CD4-positive, alpha-beta T cell treated with Interleukin-1 beta for 1 hour (primary cell): ENCODE data around the gene STARD3.

Experiments
- DNase-seq, 2 donors: peaks; one replicate each; pipeline ENCODE4 v3.0.0-alpha.2; 2020 to 2022

The STARD3 gene

DNA sequence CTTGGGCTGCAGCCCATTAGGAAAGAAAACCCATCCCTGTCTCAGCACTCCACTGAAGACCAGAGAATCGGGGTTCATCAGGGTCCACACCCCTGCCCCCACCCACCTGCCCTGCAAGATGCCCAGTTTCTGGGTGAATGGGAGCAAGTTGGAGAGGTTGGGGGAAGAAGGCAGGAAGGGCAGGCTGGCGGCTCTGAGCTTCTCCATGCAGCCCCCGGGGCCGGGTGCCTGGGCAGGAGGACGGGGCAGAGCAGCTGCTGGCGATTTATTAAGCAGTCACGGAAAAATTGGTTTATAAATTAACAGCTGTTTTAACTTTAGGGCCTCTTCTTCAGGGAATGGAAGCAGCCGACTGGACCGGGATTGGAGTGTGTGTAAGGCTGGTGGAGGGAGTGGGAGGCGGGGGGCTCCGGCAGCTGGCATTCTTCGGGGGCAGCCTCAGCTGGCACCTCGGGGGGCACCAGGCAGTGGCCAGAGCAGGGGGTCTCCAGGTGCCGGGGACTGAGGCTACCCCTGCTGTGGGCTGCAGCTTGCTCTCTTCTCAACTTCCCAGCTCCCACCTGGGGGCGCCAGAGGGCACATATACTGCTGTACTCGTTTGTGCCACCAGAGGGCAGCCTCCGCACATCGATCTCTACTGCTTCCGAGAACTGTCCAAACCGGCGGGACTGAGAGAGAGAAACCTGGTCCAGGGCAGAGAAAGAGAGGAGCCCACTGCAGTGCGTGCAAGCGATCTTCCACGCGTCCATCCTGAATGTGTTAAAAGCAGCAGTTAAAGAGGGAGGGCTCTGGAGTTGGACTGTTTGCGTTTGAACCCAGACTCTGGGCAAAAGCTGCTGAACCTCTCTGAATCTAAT lies 15.2 kb upstream of the STARD3 start:
- DNase-seq: peak; percentile 84 to 91

DNA sequence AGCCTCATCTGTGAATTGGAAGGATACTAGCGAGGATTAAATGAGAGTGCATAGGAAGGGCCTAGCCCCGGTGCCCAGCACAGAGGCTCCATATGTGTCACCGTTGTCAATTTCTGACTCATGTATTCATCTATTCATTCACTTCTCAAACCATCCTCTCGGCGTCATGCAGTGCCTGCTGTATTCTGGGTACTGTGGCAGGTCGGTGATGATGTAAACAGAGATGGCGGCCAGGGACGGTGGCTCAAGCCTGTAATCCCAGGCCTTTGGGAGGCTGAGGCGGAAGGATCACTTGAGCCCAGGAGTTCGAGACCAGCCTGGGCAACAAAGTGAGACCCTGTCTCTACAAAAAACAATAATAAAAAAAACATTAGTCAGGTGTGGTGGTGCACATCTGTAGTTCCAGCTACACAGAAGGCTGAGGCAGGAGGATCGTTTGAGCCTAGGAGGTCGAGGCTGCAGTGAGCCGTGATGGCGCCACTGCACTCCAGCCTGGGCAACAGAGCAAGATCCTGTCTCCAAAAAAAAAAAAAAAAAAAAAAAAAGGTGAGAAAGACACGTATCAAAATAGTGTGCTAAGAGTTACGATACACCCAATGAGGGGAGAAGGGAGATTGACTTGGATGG lies 14.5 kb upstream of the STARD3 start:
- peak; percentile 30 to 40 for DNase-seq

DNA sequence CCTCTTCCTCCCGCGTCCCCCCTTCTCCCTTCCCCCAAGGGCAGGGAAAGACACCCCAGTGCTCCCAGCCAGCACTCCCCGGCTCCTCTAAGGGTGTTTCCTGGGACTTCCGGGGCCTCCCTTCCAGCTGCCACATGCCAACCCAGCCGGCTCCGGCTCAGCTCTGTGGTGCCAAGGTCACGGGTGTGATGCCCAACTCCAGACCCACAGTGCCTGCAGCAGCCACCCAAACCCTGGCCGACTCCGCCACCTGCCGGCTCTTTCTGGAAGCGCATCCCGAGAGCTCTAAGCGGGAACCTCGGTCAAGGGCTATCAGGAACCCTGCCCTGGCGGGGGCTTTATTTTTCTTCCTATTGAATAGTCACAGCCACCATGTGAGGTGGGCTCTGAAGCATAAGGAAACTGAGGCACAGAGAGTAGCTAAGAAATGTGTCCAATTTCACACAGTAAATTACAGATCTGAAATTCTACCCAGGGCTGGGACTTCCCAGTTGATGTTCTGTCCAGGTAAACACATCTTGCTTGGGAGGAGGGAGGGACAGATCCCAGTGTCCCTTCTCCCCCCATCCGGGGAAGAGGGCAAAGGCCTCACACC lies 13.5 kb upstream of the STARD3 start:
- peak; percentile 85 to 89 for DNase-seq

DNA sequence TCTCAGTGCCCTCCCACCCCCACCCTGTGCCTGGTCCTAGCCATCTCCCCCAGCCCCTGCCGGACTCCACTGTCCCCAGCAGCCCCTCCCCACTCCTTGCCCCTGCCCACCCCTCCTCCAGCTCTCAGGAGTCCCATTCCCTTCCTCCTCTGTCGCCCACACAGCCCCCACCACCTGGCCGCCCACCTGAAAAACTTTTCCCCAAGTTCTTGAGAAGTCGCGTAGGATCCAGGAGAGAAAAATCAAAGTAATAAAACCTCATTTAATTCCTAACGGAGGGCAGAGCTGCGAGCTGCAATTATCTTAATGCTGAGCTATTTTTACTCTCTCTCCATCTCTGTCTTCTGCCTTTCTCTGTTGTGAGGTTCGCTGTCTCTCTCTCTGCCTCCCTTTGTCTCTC lies 12.6 kb upstream of the STARD3 start:
- no peak for DNase-seq

DNA sequence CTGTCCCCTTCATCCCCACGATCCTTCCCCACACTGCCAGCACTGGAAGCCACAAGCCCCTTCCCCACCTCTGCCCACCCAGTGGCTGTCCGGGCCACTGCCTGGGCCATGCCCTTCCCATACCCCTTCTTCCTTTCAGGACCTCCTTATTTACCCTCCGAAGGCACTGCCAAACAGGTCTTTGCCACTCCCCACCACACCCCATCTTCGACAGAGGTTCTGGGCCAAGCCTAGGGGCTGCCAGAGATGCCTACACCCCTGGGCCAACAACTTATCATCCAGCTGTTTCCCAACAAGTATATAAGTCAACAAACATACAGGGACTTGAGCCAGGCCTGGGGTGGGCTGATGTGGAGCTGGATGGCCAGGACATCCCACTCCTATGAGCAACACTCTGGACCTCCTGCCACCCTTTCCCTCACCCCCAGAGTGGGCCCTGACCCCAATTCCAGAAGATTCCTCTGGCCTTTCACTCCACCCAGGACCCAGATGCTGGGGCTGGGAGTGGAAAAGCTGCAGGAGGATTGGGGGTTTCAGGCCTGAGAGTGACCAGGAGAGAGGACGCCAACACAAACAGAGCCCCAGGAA lies 11.7 kb upstream of the STARD3 start:
- DNase-seq: no peak

DNA sequence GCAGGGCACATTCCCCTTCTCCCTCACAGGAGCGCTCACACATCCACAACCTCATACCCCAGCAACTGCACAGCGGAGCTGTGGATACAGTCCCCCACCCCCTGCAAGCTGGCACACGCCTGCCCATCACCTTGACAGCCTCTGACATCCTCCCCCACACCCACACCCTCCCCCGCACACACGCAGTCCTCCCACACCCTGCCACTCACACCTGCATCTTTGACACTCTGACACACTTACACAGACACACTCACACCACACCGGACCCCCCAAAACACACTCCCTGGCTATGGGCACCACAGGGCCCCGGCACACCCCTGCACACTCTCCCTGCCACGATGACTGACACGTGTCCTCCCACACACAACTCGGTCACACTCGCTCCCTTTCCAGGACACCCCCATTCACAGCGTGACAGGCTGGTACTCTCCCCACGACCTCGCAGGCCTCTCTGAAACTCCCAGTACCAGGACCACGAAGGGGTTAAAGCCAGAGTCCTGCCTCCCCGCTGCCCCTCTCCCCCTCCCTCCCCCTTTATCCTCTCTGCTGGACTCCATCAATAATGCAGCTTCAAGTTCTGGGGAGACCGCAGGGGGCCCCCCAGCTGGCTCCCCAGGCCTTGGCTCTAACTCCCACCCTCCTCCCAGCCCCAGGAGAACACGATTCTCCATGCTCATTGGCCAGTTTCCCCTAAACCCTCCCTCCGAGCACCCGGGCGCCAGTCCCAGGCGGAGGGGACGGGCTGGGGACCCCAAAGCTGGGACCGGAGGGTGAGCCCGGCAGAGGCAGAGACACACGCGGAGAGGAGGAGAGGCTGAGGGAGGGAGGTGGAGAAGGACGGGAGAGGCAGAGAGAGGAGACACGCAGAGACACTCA lies 10.5 kb upstream of the STARD3 start, which contains the start of gene PPP1R1B:
Gene PPP1R1B, plus strand, starts transcription at position 782 of the 876 bp plus-strand sequence. CDS start 441 bp downstream, outside the sequence.
- DNase-seq: no peak

DNA sequence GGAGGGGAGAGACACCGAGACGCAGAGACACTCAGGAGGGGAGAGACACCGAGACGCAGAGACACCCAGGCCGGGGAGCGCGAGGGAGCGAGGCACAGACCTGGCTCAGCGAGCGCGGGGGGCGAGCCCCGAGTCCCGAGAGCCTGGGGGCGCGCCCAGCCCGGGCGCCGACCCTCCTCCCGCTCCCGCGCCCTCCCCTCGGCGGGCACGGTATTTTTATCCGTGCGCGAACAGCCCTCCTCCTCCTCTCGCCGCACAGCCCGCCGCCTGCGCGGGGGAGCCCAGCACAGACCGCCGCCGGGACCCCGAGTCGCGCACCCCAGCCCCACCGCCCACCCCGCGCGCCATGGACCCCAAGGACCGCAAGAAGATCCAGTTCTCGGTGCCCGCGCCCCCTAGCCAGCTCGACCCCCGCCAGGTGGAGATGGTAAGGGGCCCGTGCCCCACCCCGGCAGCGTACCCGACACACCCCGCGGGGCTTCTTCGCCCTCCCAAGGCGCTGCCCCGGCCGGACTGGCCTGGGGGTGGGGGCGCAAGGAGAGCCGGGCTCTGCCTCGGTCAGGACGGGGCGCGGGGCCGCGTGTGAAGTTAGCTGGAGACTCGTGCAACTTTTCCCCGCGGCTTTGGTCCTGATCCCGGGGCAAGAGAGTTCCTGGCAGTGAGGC lies 9.8 kb upstream of the STARD3 start:
- DNase-seq: no peak

DNA sequence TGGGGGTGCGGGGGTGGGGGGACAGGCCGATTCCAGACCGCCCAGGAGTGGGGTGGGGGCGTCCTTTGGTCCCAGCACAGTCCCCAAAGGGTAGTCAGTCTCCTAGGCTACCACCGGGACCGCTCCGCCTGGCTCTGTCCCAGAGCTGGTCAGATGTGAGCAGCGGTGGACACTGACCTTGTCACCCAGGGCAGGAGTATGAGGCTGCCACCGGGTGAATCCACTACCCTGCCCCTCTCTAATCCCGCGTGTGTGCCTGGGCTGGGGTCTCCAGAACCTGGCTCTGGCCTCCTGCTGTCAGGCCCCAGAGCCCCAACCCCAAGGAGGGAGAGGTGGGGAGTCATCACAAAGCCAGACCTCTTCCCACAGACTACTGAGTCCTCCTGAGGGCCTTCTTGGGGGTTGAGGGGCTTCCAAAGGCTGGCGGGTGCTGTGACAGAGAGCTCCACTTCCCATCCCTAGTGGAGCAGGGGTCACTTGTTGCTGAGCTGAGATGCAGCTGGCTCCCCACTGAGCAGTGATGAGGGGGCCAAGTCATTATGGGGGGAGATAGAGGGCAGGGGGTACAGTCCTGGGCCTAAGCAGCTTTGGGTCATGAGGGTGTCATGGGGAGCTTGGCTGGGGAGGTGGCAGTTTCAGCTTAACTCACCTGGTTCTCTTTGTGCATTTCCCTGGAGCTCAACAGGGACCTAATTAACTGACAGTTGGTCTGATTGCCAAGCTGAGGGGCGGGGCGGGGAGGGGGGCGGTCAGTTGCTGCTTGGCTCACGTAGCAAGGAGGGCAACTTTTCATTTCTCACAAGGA lies 9.0 kb upstream of the STARD3 start:
- no peak for DNase-seq

DNA sequence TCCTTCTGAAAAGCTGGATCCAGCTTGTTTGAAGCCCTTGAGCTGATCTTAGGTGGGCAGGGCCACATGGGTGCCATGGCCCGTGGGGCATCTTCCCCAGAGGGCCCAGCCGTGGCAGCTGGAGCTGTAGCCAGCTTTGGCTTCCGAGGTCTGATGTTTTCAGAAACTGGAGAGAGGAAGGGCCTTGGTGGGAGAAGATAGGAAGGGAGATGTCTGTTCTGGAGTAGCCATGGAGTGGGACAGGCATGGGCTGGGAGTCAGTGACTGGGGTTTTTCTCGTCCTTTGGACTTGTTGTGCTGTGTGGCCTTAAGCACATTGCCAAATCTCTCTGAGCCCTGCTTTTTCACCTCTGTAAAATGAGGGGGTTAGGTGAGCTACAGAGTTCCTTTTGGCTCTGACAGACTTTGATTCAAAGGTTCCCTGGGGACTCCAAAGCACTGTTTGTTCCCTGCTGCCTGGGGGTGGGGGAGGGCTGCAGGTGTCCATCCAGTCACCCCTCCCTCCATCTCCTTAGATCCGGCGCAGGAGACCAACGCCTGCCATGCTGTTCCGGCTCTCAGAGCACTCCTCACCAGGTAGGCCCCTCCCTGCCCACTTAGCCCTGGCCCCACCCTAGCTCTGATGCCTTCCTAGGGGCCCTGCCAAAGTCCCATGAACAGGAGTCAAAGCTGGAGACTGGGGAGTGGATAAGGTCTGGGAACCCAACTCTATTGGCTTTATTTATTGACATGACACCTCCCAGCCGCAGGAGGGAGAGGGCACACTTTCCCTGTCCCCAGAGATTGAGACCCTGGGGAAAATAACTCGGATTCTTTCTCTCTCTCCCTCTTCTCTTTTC lies 8.1 kb upstream of the STARD3 start:
- DNase-seq: no peak

DNA sequence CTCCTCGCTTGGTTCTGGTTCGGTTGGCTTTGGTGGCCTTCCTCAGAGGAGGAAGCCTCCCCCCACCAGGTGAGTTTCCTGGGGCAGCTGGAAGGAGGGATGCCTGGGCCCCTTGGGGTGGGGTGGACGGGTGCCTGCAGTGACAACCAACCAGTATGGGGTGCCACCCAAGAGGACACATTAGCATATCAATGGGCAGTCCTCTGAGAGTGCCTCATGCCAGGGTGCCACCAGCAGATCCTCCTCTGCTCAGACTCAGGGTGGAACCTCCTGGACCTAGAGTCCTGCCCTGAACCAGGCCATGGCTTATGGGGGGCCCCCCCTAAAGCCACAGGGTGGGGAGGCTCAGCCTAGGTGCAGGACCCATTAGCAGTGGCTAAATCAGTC lies 7.5 kb upstream of the STARD3 start:
- DNase-seq: no peak

DNA sequence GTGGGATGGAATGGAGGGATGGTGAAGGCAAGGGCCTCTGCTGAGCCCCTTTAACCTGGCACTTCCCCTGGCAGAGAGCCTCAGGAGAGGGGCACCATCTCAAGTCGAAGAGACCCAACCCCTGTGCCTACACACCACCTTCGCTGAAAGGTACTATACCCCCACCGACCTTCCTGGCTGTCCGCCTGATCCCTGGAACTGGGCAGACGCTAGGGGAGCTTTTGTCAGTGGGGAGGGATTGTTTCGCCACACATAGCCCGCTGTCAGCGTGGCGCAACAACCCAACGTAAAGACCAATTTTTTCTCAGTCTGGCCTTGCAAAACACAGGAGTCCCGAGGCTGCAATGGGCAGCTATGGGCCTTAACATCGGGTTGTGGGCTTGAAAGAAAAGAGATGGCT lies 7.0 kb upstream of the STARD3 start:
- DNase-seq: no peak

DNA sequence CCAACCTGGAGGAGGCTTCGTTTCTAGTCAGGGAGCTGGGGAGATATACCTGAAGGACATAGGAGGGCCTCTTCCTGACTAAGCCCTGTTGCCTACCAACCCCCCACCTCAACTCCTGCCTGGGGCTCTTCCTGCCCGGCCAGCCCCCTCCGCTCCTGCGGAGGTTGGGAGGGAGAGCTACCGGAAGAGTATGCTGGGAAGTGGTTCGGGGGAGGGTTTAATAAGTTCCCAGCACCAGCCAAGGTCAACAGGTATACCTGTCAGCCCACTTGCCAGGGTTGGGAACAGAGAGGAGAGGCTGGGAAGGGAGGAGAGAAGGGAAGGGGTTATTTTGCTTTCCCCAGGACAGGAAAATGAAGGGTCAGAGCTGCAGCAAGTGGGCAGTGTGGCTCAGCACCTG lies 5.5 kb upstream of the STARD3 start:
- DNase-seq: no peak

DNA sequence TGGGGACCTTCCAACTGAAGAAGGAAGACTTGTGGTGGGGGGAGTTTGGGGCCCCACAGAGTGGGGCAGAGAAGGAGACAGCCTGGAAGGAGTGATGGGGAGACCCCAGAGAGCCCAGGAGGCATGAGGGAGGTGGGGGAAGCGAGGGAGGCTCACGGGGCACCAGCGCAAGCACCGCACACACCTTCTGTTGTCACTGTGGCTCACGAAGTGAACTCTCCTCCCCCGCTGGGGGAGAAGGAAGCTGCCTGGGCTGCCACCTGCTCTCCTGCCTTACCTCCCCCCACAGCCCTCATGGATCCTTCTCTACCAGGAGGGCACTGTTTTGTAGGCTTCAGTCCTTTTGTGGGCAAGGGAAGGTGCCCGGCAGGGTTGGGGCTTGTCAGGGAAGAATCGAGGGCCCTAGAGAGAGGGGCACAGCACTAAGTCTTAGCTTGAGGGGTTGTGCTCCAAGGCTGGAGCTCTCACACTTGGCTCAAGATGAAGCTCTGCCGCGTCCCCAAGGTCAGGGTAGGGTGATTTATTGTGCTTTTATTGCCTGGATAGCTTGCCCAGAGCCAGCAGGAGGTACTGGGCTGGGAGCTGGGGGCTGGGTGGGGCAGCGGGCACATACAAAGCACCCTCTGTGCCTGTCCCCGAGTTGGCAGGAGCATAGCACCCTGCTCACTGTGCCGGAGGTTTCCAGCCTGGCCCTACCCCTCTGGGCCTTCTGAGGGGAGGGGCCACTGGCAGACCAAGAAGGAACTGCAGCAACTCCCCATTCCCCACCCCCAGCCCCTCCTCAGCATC lies 4.6 kb upstream of the STARD3 start:
- no peak for DNase-seq

DNA sequence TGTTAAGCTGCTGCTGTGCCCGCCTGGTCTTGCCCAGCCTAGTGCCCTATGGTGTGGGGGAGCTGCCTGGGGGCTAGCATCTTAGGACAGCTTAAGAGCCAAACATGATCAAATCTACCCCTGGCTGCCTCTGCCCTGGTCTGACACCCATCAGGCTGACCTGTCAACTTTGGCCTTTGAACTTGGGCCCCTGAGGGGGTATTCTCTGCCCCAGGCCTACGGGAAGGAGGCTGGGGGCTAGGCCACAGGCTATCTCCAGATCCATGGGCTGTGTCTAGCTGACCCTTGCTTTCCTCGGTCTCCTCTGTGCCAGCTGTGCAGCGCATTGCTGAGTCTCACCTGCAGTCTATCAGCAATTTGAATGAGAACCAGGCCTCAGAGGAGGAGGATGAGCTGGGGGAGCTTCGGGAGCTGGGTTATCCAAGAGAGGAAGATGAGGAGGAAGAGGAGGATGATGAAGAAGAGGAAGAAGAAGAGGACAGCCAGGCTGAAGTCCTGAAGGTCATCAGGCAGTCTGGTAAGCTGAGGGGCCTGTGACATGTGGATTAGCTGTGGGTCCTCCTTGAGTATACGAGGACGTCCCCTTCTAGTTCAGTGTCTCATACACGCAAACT lies 3.3 kb upstream of the STARD3 start:
- no peak for DNase-seq

DNA sequence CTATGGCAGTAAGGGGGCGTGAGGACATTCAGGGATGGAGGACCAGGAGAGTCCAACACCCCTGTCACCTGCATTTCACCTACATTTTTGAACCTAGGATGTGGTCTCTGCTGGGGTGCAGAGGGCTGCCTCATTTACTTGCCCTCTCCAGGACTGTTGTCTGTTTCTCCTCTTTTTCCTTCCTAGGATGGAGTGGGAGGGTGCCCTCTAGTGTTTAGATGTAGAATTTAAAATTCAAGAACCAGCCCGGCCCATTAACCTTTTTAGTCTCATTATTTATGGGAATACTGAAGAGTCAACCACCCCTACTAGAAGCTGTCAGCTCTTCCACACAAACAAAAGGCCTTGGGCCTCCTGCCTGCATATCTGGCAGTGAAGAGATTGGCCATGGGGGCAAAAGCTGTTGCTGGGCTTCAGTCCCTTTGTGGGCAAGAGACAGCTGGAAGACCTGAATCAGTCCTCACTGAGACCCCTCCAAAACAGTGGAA lies 2.5 kb upstream of the STARD3 start:
- peak in 1 of 2 donors; percentile 53 for DNase-seq

DNA sequence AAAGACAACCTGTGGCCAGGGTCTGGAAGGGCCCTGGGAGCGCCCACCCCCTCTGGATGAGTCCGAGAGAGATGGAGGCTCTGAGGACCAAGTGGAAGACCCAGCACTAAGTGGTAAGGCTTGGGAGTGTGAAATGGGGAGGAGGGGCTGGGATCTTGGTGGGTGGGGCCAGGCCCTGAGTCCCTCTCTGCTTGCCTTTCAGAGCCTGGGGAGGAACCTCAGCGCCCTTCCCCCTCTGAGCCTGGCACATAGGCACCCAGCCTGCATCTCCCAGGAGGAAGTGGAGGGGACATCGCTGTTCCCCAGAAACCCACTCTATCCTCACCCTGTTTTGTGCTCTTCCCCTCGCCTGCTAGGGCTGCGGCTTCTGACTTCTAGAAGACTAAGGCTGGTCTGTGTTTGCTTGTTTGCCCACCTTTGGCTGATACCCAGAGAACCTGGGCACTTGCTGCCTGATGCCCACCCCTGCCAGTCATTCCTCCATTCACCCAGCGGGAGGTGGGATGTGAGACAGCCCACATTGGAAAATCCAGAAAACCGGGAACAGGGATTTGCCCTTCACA lies 1.2 kb upstream of the STARD3 start:
- no peak for DNase-seq

DNA sequence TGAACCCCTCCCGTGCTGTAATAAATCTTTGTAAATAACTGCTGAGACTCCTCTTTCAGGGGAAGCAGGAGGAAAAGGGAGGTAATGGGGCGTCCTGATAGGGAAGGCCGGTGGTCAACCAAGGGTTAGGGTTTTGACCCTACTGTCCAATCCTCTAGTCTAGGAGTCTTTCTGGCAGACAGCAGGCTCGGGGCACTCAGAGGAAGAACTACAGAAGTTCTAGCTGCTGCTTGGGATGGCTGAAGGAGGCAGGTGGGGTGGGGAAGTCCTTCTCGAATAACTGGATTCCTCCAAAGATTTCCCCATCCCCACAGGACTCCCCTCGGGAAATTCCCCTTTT lies 387 bp upstream of the STARD3 start:
- no peak for DNase-seq

DNA sequence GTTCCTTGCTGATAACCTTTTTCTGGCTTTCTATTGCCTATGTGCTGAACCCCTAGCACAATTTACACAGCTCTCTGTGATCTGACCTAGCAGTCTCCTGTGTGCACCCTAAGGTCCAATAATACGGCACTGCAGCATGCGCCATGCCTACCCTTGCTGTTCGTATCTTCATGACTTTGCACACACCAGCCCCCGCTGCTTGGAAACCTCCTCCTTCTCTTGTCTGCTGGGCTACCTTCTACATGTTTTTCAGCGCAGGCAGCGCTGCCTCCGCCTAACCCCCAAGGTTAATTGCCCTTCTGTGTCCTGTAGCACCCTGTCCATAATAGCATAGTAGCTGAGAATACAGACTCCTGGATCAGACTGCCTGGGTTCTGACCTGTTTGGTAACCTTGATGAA lies 1.4 kb downstream of the STARD3 start:
- no peak for DNase-seq

DNA sequence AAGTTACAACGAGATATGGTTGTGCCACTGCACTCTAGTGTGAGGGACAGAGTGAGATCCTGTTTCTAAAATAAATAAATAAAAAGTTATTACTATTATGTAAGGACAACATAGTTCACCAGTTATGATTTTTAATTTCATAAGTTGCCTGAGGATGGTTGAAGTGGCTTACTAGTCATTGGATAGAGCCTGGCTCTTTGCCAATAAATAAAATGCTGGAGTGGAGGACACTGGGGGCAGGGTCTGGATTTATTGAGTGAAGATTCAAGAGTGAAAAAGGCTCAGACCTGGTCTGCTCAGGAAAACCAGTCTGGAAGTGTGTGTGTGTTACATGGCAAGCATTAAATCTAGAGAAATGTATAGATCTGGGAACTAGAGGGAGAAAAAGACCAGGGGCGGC lies 2.1 kb downstream of the STARD3 start:
- no peak for DNase-seq
